ENCODE measurements around the gene DTNA.

The DTNA gene

DNA sequence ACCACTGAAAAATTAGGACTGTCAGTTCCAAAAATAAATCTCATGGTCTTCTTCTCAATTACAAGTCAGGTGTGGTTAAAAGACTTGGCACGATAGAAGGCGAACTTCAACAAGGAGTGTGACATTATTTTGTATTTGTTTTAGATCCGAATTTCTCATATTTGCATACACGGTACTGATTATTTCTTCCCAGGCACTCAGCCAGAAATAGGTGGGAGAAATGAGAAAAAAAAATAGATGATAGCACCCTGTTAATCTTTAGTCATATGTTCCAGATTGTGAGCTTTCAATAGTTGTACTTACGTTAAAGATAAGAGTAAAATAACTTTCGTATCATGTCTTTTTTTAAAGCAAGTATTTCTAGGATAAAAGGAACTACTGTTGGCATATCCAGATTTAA lies 106.1 kb downstream of the DTNA start:
- Histone ChIP-seq H3K9me3 (ENCODE audit: severe bottlenecking) (no peaks in the 10 kb centered on the region), H3K27me3 (ENCODE audit: insufficient read depth, low read depth, severe bottlenecking) (no peaks in the 10 kb centered on the region), H3K4me3 (ENCODE audit: low read depth, low read length) (no peak overlapping the region), H3K36me3 (no peaks in the 10 kb centered on the region), H3K27ac (no peak overlapping the region)
- DNase-seq, result no peak
- TF ChIP-seq CTCF (IDR thresholded peaks at IDR 0.05; ENCODE audit: low read depth, low read length), result no peak

- DNase-seq, result no peak
- Histone ChIP-seq H3K4me3 (ENCODE audit: low read depth, low read length) (no peak overlapping the region), H3K36me3 (no peaks in the 10 kb centered on the region), H3K27me3 (ENCODE audit: insufficient read depth, low read depth, severe bottlenecking) (no peaks in the 10 kb centered on the region), H3K27ac (no peak overlapping the region), H3K9me3 (ENCODE audit: severe bottlenecking) (no peaks in the 10 kb centered on the region)
- no peak for TF ChIP-seq CTCF (IDR thresholded peaks at IDR 0.05; ENCODE audit: low read depth, low read length)
These were observed 107.5 kb downstream of the DTNA start for GRCh38 chr18:34817636-34818035.

DNA sequence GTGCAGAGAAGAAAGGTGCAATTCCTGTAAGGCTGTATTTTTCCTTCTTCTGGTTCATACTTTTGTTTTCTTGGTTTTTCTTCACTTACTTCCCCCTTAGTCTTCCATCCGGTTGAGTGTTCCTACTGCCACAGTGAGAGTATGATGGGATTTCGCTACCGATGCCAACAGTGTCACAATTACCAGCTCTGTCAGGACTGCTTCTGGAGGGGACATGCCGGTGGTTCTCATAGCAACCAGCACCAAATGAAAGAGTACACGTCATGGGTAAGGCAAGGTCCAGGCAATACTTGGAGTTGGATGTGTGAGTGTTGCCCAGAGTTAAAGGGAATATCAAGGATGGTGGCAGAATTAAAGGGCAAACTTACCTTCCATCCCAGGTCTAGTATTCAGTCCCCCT lies 108.0 kb downstream of the DTNA start:
- no peak overlapping the region for H3K4me3 ChIP-seq (ENCODE audit: low read depth, low read length)
- DNase-seq, result no peak
- no peaks in the 10 kb centered on the region for H3K27me3 ChIP-seq (ENCODE audit: insufficient read depth, low read depth, severe bottlenecking)
- no peaks in the 10 kb centered on the region for H3K36me3 ChIP-seq
- no peak overlapping the region for H3K27ac ChIP-seq
- TF ChIP-seq CTCF (IDR thresholded peaks at IDR 0.05; ENCODE audit: low read depth, low read length), result no peak
- H3K9me3 ChIP-seq (ENCODE audit: severe bottlenecking), result no peaks in the 10 kb centered on the region

GRCh38 chr18:34820360-34821065 lies 110.4 kb downstream of the DTNA start:
- Histone ChIP-seq H3K9me3 (ENCODE audit: severe bottlenecking) (no peaks in the 10 kb centered on the region), H3K4me3 (ENCODE audit: low read depth, low read length) (no peak overlapping the region), H3K36me3 (no peaks in the 10 kb centered on the region), H3K27me3 (ENCODE audit: insufficient read depth, low read depth, severe bottlenecking) (no peaks in the 10 kb centered on the region), H3K27ac (no peak overlapping the region)
- no peak for TF ChIP-seq CTCF (IDR thresholded peaks at IDR 0.05; ENCODE audit: low read depth, low read length)
- no peak for DNase-seq

- no peaks in the 10 kb centered on the region for H3K36me3 ChIP-seq
These were observed 111.6 kb downstream of the DTNA start for GRCh38 chr18:34821669-34822210.

More at GRCh38 chr18:34821669-34822210, 111.6 kb downstream of the DTNA start:
- H3K27ac ChIP-seq, result no peak overlapping the region
- H3K27me3 ChIP-seq (ENCODE audit: insufficient read depth, low read depth, severe bottlenecking), result no peaks in the 10 kb centered on the region
- DNase-seq, result no peak
- 0 out of 2 replicates have a peak, but pooled peaks have one; percentile 17 for TF ChIP-seq CTCF (IDR thresholded peaks at IDR 0.05; ENCODE audit: low read depth, low read length)
- H3K4me3 ChIP-seq (ENCODE audit: low read depth, low read length), result no peak overlapping the region
- H3K9me3 ChIP-seq (ENCODE audit: severe bottlenecking), result no peaks in the 10 kb centered on the region
